Measurements from ENCODE around the gene SUMO3.
A peak's percentile ranks its signal among the peaks of the same experiment; 100 is the strongest.

Gene SUMO3

GRCh38 chr21:44816761-44817505 lies 929 bp downstream of the SUMO3 start:
- Histone ChIP-seq H3K9ac (ENCODE audit: low read length) (peak overlapping the region; percentile 59; the same call in 1 of the 2 replicates), H3K79me2 (ENCODE audit: insufficient read depth, low read length) (peaks cover 33% of the 10 kb centered on the region), H3K4me2 (ENCODE audit: low read length) (peak overlapping the region; percentile 83), H3K9me3 (ENCODE audit: low read length) (peaks cover 7% of the 10 kb centered on the region; the same call in 1 of the 2 replicates), H3K9me2 (ENCODE audit: low read depth, low read length) (no peaks in the 10 kb centered on the region), H3K27me3 (ENCODE audit: insufficient read depth, low read length) (no peaks in the 10 kb centered on the region), H3K27ac (ENCODE audit: low read depth, low read length, poor library complexity, severe bottlenecking) (no peak overlapping the region), H3K4me3 (ENCODE audit: low read depth, low read length, poor library complexity, severe bottlenecking) (peak overlapping the region; percentile 75), H2AFZ (ENCODE audit: low read length) (no peak overlapping the region), H3K36me3 (ENCODE audit: insufficient read depth, low read length) (peaks cover 6% of the 10 kb centered on the region; the same call in 1 of the 2 replicates), H3F3A (ENCODE audit: insufficient read depth, low read length) (no peaks in the 10 kb centered on the region), H3K4me1 (ENCODE audit: insufficient read depth, low read length, severe bottlenecking) (peaks cover 25% of the 10 kb centered on the region), H4K20me1 (ENCODE audit: insufficient read depth, low read length) (no peaks in the 10 kb centered on the region)
- no peak for TF ChIP-seq EZH2 (IDR thresholded peaks at IDR 0.05; ENCODE audit: borderline replicate concordance, low read length)
- TF ChIP-seq, protein P1, sequence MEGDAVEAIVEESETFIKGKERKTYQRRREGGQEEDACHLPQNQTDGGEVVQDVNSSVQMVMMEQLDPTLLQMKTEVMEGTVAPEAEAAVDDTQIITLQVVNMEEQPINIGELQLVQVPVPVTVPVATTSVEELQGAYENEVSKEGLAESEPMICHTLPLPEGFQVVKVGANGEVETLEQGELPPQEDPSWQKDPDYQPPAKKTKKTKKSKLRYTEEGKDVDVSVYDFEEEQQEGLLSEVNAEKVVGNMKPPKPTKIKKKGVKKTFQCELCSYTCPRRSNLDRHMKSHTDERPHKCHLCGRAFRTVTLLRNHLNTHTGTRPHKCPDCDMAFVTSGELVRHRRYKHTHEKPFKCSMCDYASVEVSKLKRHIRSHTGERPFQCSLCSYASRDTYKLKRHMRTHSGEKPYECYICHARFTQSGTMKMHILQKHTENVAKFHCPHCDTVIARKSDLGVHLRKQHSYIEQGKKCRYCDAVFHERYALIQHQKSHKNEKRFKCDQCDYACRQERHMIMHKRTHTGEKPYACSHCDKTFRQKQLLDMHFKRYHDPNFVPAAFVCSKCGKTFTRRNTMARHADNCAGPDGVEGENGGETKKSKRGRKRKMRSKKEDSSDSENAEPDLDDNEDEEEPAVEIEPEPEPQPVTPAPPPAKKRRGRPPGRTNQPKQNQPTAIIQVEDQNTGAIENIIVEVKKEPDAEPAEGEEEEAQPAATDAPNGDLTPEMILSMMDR (IDR thresholded peaks at IDR 0.05; ENCODE audit: low read length), result no peak

- Histone ChIP-seq H3K4me2 (ENCODE audit: low read length) (no peak overlapping the region), H3K36me3 (ENCODE audit: insufficient read depth, low read length) (peaks cover 6% of the 10 kb centered on the region; the same call in 1 of the 2 replicates), H3K9ac (ENCODE audit: low read length) (peak overlapping the region; percentile 27; the same call in 1 of the 2 replicates), H2AFZ (ENCODE audit: low read length) (no peak overlapping the region), H4K20me1 (ENCODE audit: insufficient read depth, low read length) (no peaks in the 10 kb centered on the region), H3K9me2 (ENCODE audit: low read depth, low read length) (no peaks in the 10 kb centered on the region), H3K9me3 (ENCODE audit: low read length) (peaks cover 7% of the 10 kb centered on the region; the same call in 1 of the 2 replicates), H3F3A (ENCODE audit: insufficient read depth, low read length) (no peaks in the 10 kb centered on the region), H3K79me2 (ENCODE audit: insufficient read depth, low read length) (peaks cover 33% of the 10 kb centered on the region), H3K4me3 (ENCODE audit: low read depth, low read length, poor library complexity, severe bottlenecking) (no peak overlapping the region), H3K4me1 (ENCODE audit: insufficient read depth, low read length, severe bottlenecking) (peaks cover 25% of the 10 kb centered on the region), H3K27me3 (ENCODE audit: insufficient read depth, low read length) (no peaks in the 10 kb centered on the region), H3K27ac (ENCODE audit: low read depth, low read length, poor library complexity, severe bottlenecking) (no peak overlapping the region)
- TF ChIP-seq, protein P1 (IDR thresholded peaks at IDR 0.05; ENCODE audit: low read length), result no peak
- TF ChIP-seq EZH2 (IDR thresholded peaks at IDR 0.05; ENCODE audit: borderline replicate concordance, low read length), result no peak
Measured at GRCh38 chr21:44815852-44816628, 1.8 kb downstream of the SUMO3 start.

DNA sequence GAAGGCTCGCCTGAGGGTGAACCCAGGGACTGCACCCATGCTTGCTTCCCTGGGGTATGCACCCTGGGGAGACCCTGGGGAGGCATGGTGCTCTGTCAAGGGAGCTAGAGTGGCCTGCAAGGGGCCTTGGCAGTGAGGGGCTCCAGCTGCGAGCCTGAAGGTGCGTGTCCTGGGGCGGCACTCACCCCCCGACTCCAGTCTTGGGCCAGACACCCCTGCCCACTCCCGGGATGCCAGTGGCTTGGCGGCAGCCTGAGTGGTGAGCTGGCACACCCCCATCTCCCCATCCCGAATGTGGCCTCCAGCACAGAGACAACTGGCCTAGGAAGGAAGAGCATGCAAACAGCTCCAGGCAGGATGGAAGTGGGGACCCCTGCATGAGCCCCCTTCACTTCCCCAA lies 2.6 kb downstream of the SUMO3 start:
- Histone ChIP-seq H3K4me2 (ENCODE audit: low read length) (no peak overlapping the region), H3F3A (ENCODE audit: insufficient read depth, low read length) (no peaks in the 10 kb centered on the region), H3K79me2 (ENCODE audit: insufficient read depth, low read length) (peaks cover 33% of the 10 kb centered on the region), H3K4me3 (ENCODE audit: low read depth, low read length, poor library complexity, severe bottlenecking) (no peak overlapping the region), H3K27ac (ENCODE audit: low read depth, low read length, poor library complexity, severe bottlenecking) (no peak overlapping the region), H2AFZ (ENCODE audit: low read length) (no peak overlapping the region), H3K27me3 (ENCODE audit: insufficient read depth, low read length) (no peaks in the 10 kb centered on the region), H3K36me3 (ENCODE audit: insufficient read depth, low read length) (peaks cover 6% of the 10 kb centered on the region; the same call in 1 of the 2 replicates), H3K9me3 (ENCODE audit: low read length) (peaks cover 7% of the 10 kb centered on the region; the same call in 1 of the 2 replicates), H4K20me1 (ENCODE audit: insufficient read depth, low read length) (no peaks in the 10 kb centered on the region), H3K9me2 (ENCODE audit: low read depth, low read length) (no peaks in the 10 kb centered on the region), H3K4me1 (ENCODE audit: insufficient read depth, low read length, severe bottlenecking) (peaks cover 25% of the 10 kb centered on the region), H3K9ac (ENCODE audit: low read length) (no peak overlapping the region)
- TF ChIP-seq, protein P1 (IDR thresholded peaks at IDR 0.05; ENCODE audit: low read length), result no peak
- no peak for TF ChIP-seq EZH2 (IDR thresholded peaks at IDR 0.05; ENCODE audit: borderline replicate concordance, low read length)

Measured in OCI-LY1 (cell line).